H9 (cell line): ENCODE measurements around the gene SDR39U1. TPM values are rescaled to one million over a fixed set of nuclear protein-coding genes. Genes with fewer than 3 reads are reported as not detected.

ENCODE experiments used
- DNase-seq: peaks from one replicate; pipeline ENCODE4 v3.0.0-alpha.2; 2017
- H2AFZ ChIP-seq: one replicate; pipeline ENCODE4 v1.6.1; 2013; ENCODE audit warnings: mild to moderate bottlenecking, low read length, control low read depth, moderate library complexity
- H2AK5ac ChIP-seq: 2 replicates; pipeline ENCODE4 v1.6.1; 2013; ENCODE audit warnings: low read length, control low read depth, mixed read lengths; ENCODE audit not compliant: insufficient read length
- H2BK120ac ChIP-seq: one replicate; pipeline ENCODE4 v1.6.1; 2013; ENCODE audit warnings: low read depth, mild to moderate bottlenecking, low read length, control low read depth, inconsistent platforms; ENCODE audit not compliant: poor library complexity, severe bottlenecking
- H2BK12ac ChIP-seq: 2 replicates; pipeline ENCODE4 v1.6.1; 2013; ENCODE audit warnings: low read length, control low read depth, mixed read lengths, low read depth; ENCODE audit not compliant: insufficient read length
- H2BK15ac ChIP-seq: 2 replicates; pipeline ENCODE4 v1.6.1; 2013; ENCODE audit warnings: low read depth, low read length, control low read depth
- H2BK20ac ChIP-seq: one replicate; pipeline ENCODE4 v1.6.1; 2013; ENCODE audit warnings: low read depth, mild to moderate bottlenecking, low read length, control low read depth, inconsistent platforms; ENCODE audit not compliant: poor library complexity, severe bottlenecking
- H2BK5ac ChIP-seq: 2 replicates; pipeline ENCODE4 v1.6.1; 2013; ENCODE audit warnings: low read length, control low read depth, mixed read lengths; ENCODE audit not compliant: insufficient read length
- H3K14ac ChIP-seq: 2 replicates; pipeline ENCODE4 v1.6.1; 2013; ENCODE audit warnings: low read length, control low read depth; ENCODE audit not compliant: insufficient read depth
- H3K18ac ChIP-seq: 2 replicates; pipeline ENCODE4 v1.6.1; 2013; ENCODE audit warnings: low read depth, mild to moderate bottlenecking, mixed read lengths, low read length, control low read depth; ENCODE audit not compliant: insufficient read length
- H3K23ac ChIP-seq: 2 replicates; pipeline ENCODE4 v1.6.1; 2013; ENCODE audit warnings: low read length, control low read depth, mixed read lengths, low read depth; ENCODE audit not compliant: insufficient read length
- H3K23me2 ChIP-seq: 2 replicates; pipeline ENCODE4 v1.6.1; 2013; ENCODE audit warnings: low read depth, mild to moderate bottlenecking, mixed read lengths, low read length, control low read depth; ENCODE audit not compliant: insufficient read length, poor library complexity, severe bottlenecking
- H3K27ac ChIP-seq: 2 replicates; pipeline ENCODE4 v1.5.1; 2013; ENCODE audit warnings: low read length, control low read depth, mixed read lengths, low read depth; ENCODE audit not compliant: insufficient read length
- H3K27me3 ChIP-seq: 2 replicates; pipeline ENCODE4 v1.6.1; 2013; ENCODE audit warnings: low read length, control low read depth, inconsistent platforms; ENCODE audit not compliant: insufficient read depth
- H3K4ac ChIP-seq: 2 replicates; pipeline ENCODE4 v1.6.1; 2013; ENCODE audit warnings: low read depth, mild to moderate bottlenecking, control low read depth, inconsistent platforms, low read length, moderate library complexity
- H3K4me1 ChIP-seq: 2 replicates; pipeline ENCODE4 v1.6.1; 2013; ENCODE audit warnings: low read length, control low read depth, inconsistent platforms; ENCODE audit not compliant: insufficient read depth
- H3K4me2 ChIP-seq: 2 replicates; pipeline ENCODE4 v1.6.1; 2013; ENCODE audit warnings: low read length, control low read depth, mixed read lengths; ENCODE audit not compliant: insufficient read length, insufficient read depth
- H3K56ac ChIP-seq: 2 replicates; pipeline ENCODE4 v1.6.1; 2013; ENCODE audit warnings: low read depth, mild to moderate bottlenecking, mixed read lengths, low read length, control low read depth; ENCODE audit not compliant: insufficient read length
- H3K79me1 ChIP-seq: 2 replicates; pipeline ENCODE4 v1.6.1; 2013; ENCODE audit warnings: low read depth, mild to moderate bottlenecking, moderate library complexity, low read length, control low read depth, inconsistent platforms; ENCODE audit not compliant: insufficient read depth, poor library complexity, severe bottlenecking
- H3K79me2 ChIP-seq: 2 replicates; pipeline ENCODE4 v1.6.1; 2013; ENCODE audit warnings: low read length, control low read depth, inconsistent platforms; ENCODE audit not compliant: insufficient read depth
- H3K9ac ChIP-seq: 2 replicates; pipeline ENCODE4 v1.6.1; 2013; ENCODE audit warnings: low read length, control low read depth, mixed read lengths; ENCODE audit not compliant: insufficient read length; ENCODE audit errors: extremely low read depth
- H3K9me3 ChIP-seq: one replicate; pipeline ENCODE4 v1.6.1; 2013; ENCODE audit warnings: low read depth, low read length, inconsistent platforms; ENCODE audit not compliant: control insufficient read depth
- H3T11ph ChIP-seq: one replicate; pipeline ENCODE4 v1.6.1; 2013; ENCODE audit warnings: mild to moderate bottlenecking, low read length, control low read depth, inconsistent platforms
- H4K20me1 ChIP-seq: one replicate; pipeline ENCODE4 v1.6.1; 2013; ENCODE audit not compliant: control insufficient read depth, insufficient read length, insufficient read depth
- H4K5ac ChIP-seq: 2 replicates; pipeline ENCODE4 v1.6.1; 2013; ENCODE audit warnings: low read depth, mild to moderate bottlenecking, mixed read lengths, low read length, control low read depth; ENCODE audit not compliant: insufficient read length
- H4K8ac ChIP-seq: replicated peaks from 2 replicates; pipeline ENCODE4 v1.6.1; 2013; ENCODE audit warnings: low read length, control low read depth, mixed read lengths, low read depth; ENCODE audit not compliant: insufficient read length
- H4K91ac ChIP-seq: 2 replicates; pipeline ENCODE4 v1.6.1; 2013; ENCODE audit warnings: low read depth, mild to moderate bottlenecking, moderate library complexity, mixed read lengths, low read length, control low read depth; ENCODE audit not compliant: insufficient read length
- H3K27ac Mint-ChIP-seq, 3 experiments: 2 replicates in 2 of 3; 3 replicates in 1 of 3; pipeline ENCODE4 v1.8.0; 2020 to 2021; ENCODE audit warnings: mixed read lengths in 3 of 3, mild to moderate bottlenecking in 1 of 3, moderate library complexity in 1 of 3
- H3K27me3 Mint-ChIP-seq: 2 replicates; pipeline ENCODE4 v1.8.0; 2021; ENCODE audit warnings: low read depth, mild to moderate bottlenecking, moderate library complexity, mixed read lengths
- H3K36me3 Mint-ChIP-seq, 3 experiments: 2 replicates in 2 of 3; 3 replicates in 1 of 3; pipeline ENCODE4 v1.8.0; 2020 to 2021; ENCODE audit warnings: low read depth in 3 of 3, mixed read lengths in 3 of 3; ENCODE audit not compliant: insufficient read depth in 1 of 3
- H3K4me1 Mint-ChIP-seq, 2 experiments: 2 replicates each; pipeline ENCODE4 v1.8.0; 2020; ENCODE audit warnings: mixed read lengths in 2 of 2
- H3K4me3 Mint-ChIP-seq, 2 experiments: 2 replicates in 1 of 2; 3 replicates in 1 of 2; pipeline ENCODE4 v1.8.0; 2020 to 2021; ENCODE audit warnings: mild to moderate bottlenecking in 2 of 2, mixed read lengths in 2 of 2, moderate library complexity in 1 of 2
- H3K9me3 Mint-ChIP-seq, 2 experiments: 2 replicates in 1 of 2; 3 replicates in 1 of 2; pipeline ENCODE4 v1.8.0; 2020; ENCODE audit warnings: mild to moderate bottlenecking in 2 of 2, mixed read lengths in 2 of 2, moderate library complexity in 1 of 2
- CTCF ChIP-seq: fragments of 200-600 bp; sonication (generic); conservative IDR thresholded peaks from 3 replicates; pipeline ENCODE4 v1.8.0; 2021; ENCODE audit warnings: antibody characterized with exemption, mild to moderate bottlenecking
- WGBS: extraction: QIAGEN DNeasy Blood & Tissue Kit; methylation state at CpG from one replicate; pipeline ENCODE4 v1.1.7; 2013; ENCODE audit warnings: missing lambda C conversion rate, low lambda C conversion rate, mixed read lengths; ENCODE audit not compliant: insufficient read length; ENCODE audit errors: extremely low coverage; 5-methylcytosine and 5-hydroxymethylcytosine counted together
- total RNA-seq: library from RNA; stranded (reverse); gene quantifications from 2 replicates; pipeline ENCODE4 v1.2.1, GENCODE V29; 2021

The SDR39U1 gene
- total RNA-seq, 1 experiment from 2014 or later = 56.2 TPM

GRCh38 chr14:24404814-24405213 is 37.8 kb downstream of the SDR39U1 start:
- WGBS = no CpG with 5 or more reads among the region's 4 CpGs
- Histone ChIP-seq H3K79me2 (no peaks in the 10 kb centered on the region), H3K79me1 (no peaks in the 10 kb centered on the region)

More at GRCh38 chr14:24404814-24405213, 37.8 kb downstream of the SDR39U1 start:
- Histone ChIP-seq H4K91ac (no peak overlapping the region), H2AK5ac (no peak overlapping the region), H3K4ac (no peak overlapping the region), H2BK120ac (no peak overlapping the region), H3K9me3 (no peaks in the 10 kb centered on the region), H3K14ac (no peak overlapping the region), H3K9ac (no peak overlapping the region), H3K27me3 (no peaks in the 10 kb centered on the region), H4K20me1 (no peaks in the 10 kb centered on the region), H2BK12ac (no peak overlapping the region), H3K4me1 (no peaks in the 10 kb centered on the region), H3K18ac (no peak overlapping the region), H3K27ac (no peak overlapping the region), H3T11ph (no peak overlapping the region), H4K5ac (no peak overlapping the region), H3K23ac (no peak overlapping the region), H2BK15ac (no peak overlapping the region), H3K56ac (no peak overlapping the region), H2BK5ac (no peak overlapping the region), H2BK20ac (no peak overlapping the region), H4K8ac (no peak overlapping the region), H3K23me2 (no peaks in the 10 kb centered on the region), H2AFZ (no peak overlapping the region), H3K4me2 (no peak overlapping the region)
- Mint-ChIP-seq H3K4me3 (no peak overlapping the region), H3K36me3 (peaks cover 0 to 12% (median 2%) of the 10 kb centered on the region in 3 experiments; a peak in 2 of 7 replicates), H3K27ac (no peak overlapping the region; a peak in 1 of 7 replicates), H3K9me3 (no peaks in the 10 kb centered on the region), H3K4me1 (peaks cover 31 to 44% of the 10 kb centered on the region in 2 experiments), H3K27me3 (peaks cover 5% of the 10 kb centered on the region)
- DNase-seq = no peak
- TF ChIP-seq CTCF = no peak
